ENCODE results near the gene OR7A10. TPM values are rescaled to one million over a fixed set of nuclear protein-coding genes. Genes with fewer than 3 reads are reported as not detected.

Gene OR7A10
- total RNA-seq (2022; extraction: Qiagen RNA extraction) = not detected in 5 replicates

DNA sequence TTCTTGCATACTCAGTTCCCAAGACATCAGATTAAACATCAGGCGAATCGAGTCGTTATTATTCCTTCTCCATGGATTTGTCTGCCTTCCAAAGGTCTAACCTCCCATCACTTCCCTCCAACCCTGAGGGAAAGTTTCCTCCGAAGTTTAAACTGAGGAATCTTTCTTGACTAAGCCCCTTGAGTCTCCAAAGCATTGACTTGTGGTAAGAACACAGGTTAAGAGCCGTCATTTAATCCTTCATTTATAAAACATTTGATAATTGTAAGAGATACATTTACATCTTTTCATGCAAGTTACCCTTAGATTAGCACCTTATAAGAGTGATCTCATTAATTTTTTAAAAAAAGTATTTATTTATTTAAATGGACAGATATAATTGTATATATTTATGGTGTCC, at the start of gene OR7A10:
Gene OR7A10 (minus strand): TSS at position 101 of the 400 bp plus-strand sequence. CDS start 7,045 bp downstream, outside the sequence.

DNA sequence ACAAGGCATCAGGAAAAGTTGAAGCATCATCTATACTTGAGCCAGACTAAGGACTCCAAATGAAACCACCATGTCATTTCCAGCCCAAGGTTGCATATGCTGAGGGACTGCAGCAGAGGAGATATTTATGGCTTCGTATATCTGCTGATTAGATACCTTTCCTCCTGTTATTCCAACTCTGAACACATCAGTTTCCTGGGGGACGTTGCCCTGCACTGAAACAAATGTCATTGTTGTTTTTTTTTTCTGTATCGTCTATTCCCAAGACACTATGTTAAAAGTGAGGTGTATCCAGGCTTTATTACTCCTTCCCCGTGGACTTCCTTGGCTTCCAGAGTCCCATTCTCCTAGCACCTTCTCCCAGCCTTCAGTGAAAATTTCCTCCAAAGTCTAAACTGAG, 37.3 kb upstream of the OR7A10 start, which contains the start of gene OR7A17:
Gene OR7A17 (minus strand): TSS at position 101 of the 400 bp plus-strand sequence. CDS start 4,777 bp downstream, outside the sequence.

DNA sequence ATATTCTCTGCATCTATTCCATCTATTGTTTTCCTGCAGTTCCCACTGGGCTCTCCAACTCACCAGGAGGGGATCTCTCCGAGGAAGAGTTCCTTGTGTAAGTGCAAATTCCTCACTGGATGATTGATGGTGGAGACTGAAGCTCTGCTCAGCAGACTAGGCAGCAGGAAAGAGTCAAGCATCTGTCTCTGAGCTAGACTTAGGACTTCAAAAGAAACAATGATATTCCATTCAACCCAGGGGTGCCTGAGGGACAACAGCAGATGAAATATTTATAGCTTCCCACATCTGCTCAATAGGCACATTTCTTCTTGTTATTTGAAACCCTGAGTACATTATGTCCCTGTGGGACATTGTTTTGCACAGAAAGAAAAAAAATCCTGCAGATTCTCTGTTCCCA, 13.7 kb downstream of the OR7A10 start, which contains the start of the genes OR7A5 and OR7C1:
Gene OR7A5 (minus strand): TSS at position 175 of the 400 bp plus-strand sequence. CDS start 6,944 bp downstream, outside the sequence.
Gene OR7C1 (minus strand): TSS at position 175 of the 400 bp plus-strand sequence. CDS start 35,049 bp downstream, outside the sequence.

Other genes with a start within 250 kb of the OR7A10 start
- gene ADGRE3, start 174.1 kb downstream of the OR7A10 start, total RNA-seq (2022; extraction: Qiagen RNA extraction) = not detected in 5 replicates
- 2.0 to 3.5 TPM (median 3.1 TPM) in 5 replicates for gene ZNF333, start 158.9 kb downstream of the OR7A10 start, total RNA-seq (2022; extraction: Qiagen RNA extraction)
- 0.44 to 1.1 TPM (median 0.56 TPM) in 5 replicates for gene ADGRE2, start 70.4 kb downstream of the OR7A10 start, total RNA-seq (2022; extraction: Qiagen RNA extraction)
- not detected in 5 replicates for gene OR7A5, start 13.7 kb downstream of the OR7A10 start, total RNA-seq (2022; extraction: Qiagen RNA extraction)
- gene OR7C1, start 13.7 kb downstream of the OR7A10 start, total RNA-seq (2022; extraction: Qiagen RNA extraction) = not detected in 5 replicates
- gene OR7A17, start 37.2 kb upstream of the OR7A10 start, total RNA-seq (2022; extraction: Qiagen RNA extraction) = not detected in 5 replicates
- gene OR7C2, start 92.6 kb upstream of the OR7A10 start, total RNA-seq (2022; extraction: Qiagen RNA extraction) = not detected in 5 replicates
- gene SLC1A6, start 130.9 kb upstream of the OR7A10 start, total RNA-seq (2022; extraction: Qiagen RNA extraction) = not detected in 5 replicates
- not detected in 5 replicates for gene CASP14, start 200.6 kb upstream of the OR7A10 start, total RNA-seq (2022; extraction: Qiagen RNA extraction)
- not detected in 5 replicates for gene OR1I1, start 233.3 kb upstream of the OR7A10 start, total RNA-seq (2022; extraction: Qiagen RNA extraction)